ENCODE data around the gene UCN2.

The UCN2 gene

GRCh38 chr3:48563382-48563918, at the start of gene UCN2:
UCN2 (minus strand) TSS chr3:48563781; CDS start chr3:48563124, 657 bp downstream.
- DNase-seq (ENCODE audit: low spot score in 2 of 2) (no peak), ATAC-seq (replicated peaks; ENCODE audit: extremely low read depth, poor library complexity, severe bottlenecking) (no peak)
- H3K4me1 Mint-ChIP-seq, result peaks cover 21% of the 10 kb centered on the region
- H3K9me3 Mint-ChIP-seq, result no peaks in the 10 kb centered on the region
- no peaks in the 10 kb centered on the region for H3K36me3 Mint-ChIP-seq (ENCODE audit: insufficient read depth)
- H3K27ac Mint-ChIP-seq (ENCODE audit: low read depth), result peak within 1 kb of the TSS; percentile 32
- no peak within 1 kb of the TSS for H3K4me3 Mint-ChIP-seq
- H3K27me3 Mint-ChIP-seq, result peaks cover 10% of the 10 kb centered on the region

- no peak for DNase-seq (ENCODE audit: low spot score in 2 of 2)
- H3K27me3 Mint-ChIP-seq, result no peaks in the 10 kb centered on the region
- no peak overlapping the region for H3K27ac Mint-ChIP-seq (ENCODE audit: low read depth)
Measured at GRCh38 chr3:48612309-48612708, 48.7 kb upstream of the UCN2 start.

DNA sequence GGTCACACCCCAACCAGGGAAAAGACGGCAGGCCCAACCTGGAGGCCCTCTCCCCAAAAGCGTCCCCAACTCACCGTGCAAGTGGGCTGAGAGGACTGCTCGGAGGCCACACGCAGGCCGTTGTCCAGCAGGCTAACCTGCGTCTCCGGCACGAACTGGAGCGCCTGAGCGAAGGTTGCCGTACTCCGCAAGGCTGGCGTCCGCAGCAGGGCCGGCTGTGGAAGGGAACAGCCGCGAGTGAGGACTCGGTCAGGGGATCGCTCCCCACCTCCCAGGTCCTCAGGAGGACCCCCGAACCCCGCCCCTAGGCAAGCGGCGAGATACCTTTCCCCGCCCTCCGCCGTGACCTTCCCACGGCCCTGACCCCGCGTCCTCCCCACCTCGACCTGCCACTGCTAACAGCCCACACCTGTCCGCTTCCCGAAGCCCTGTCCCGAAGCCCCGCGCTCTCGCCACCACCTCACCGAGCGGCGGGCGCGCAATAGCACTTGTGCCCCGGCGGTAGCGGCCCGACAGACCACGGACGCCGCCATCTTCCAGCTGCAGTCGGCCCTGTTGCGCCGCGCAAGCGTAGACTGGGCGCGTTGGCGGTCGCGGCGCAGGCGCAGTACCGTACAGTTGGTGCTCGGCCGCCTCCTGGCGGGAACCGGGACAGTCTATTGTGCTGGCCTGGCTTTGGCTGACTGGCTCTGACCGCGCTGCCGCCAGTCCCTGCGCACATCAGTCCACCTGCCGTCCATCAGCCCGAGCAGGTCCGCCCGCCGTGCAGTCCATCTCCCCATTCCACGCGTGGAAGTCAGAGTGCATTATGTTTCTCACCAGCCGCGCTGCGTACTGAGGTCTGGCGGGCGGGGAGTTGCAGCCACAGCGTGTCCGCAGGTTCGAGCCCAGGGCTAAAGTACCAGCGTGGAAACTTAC, 45.8 kb upstream of the UCN2 start, which contains the start of gene UQCRC1:
UQCRC1 (minus strand) TSS at position 559 of the 918 bp plus-strand sequence; CDS start at position 533, 26 bp downstream.
- ATAC-seq (replicated peaks; ENCODE audit: extremely low read depth, poor library complexity, severe bottlenecking) (peak; percentile 99), DNase-seq (ENCODE audit: low spot score in 2 of 2) (peak; percentile 84 to 88)
- Mint-ChIP-seq H3K36me3 (ENCODE audit: insufficient read depth) (peaks cover 22% of the 10 kb centered on the region), H3K27me3 (no peaks in the 10 kb centered on the region), H3K9me3 (no peaks in the 10 kb centered on the region), H3K4me1 (peaks cover 13% of the 10 kb centered on the region), H3K4me3 (peak within 1 kb of the TSS; percentile 99), H3K27ac (ENCODE audit: low read depth) (peak within 1 kb of the TSS; percentile 97)

More at GRCh38 chr3:48612309-48612708, 48.7 kb upstream of the UCN2 start:
- Mint-ChIP-seq H3K9me3 (no peaks in the 10 kb centered on the region), H3K4me3 (no peak overlapping the region), H3K36me3 (ENCODE audit: insufficient read depth) (peaks cover 13% of the 10 kb centered on the region), H3K4me1 (peaks cover 13% of the 10 kb centered on the region)
- ATAC-seq (replicated peaks; ENCODE audit: extremely low read depth, poor library complexity, severe bottlenecking), result no peak

- no peak for DNase-seq (ENCODE audit: low spot score in 2 of 2)
Measured at GRCh38 chr3:48607519-48607918, 43.9 kb upstream of the UCN2 start.

GRCh38 chr3:48601622-48601994, 38.0 kb upstream of the UCN2 start:
- H3K36me3 Mint-ChIP-seq (ENCODE audit: insufficient read depth), result peaks cover 49% of the 10 kb centered on the region
- ATAC-seq (replicated peaks; ENCODE audit: extremely low read depth, poor library complexity, severe bottlenecking) (no peak), DNase-seq (ENCODE audit: low spot score in 2 of 2) (no peak)
- H3K27ac Mint-ChIP-seq (ENCODE audit: low read depth), result no peak overlapping the region
- no peak overlapping the region for H3K4me3 Mint-ChIP-seq
- no peaks in the 10 kb centered on the region for H3K27me3 Mint-ChIP-seq
- peaks cover 7% of the 10 kb centered on the region for H3K4me1 Mint-ChIP-seq
- no peaks in the 10 kb centered on the region for H3K9me3 Mint-ChIP-seq

More at GRCh38 chr3:48607519-48607918, 43.9 kb upstream of the UCN2 start:
- Mint-ChIP-seq H3K9me3 (no peaks in the 10 kb centered on the region), H3K27ac (ENCODE audit: low read depth) (no peak overlapping the region), H3K4me3 (no peak overlapping the region), H3K4me1 (peaks cover 20% of the 10 kb centered on the region), H3K36me3 (ENCODE audit: insufficient read depth) (peaks cover 38% of the 10 kb centered on the region), H3K27me3 (no peaks in the 10 kb centered on the region)
- ATAC-seq (replicated peaks; ENCODE audit: extremely low read depth, poor library complexity, severe bottlenecking), result no peak

GRCh38 chr3:48600711-48601621, 37.4 kb upstream of the UCN2 start:
- DNase-seq (ENCODE audit: low spot score in 2 of 2), result no peak
- Mint-ChIP-seq H3K4me1 (peaks cover 7% of the 10 kb centered on the region), H3K9me3 (no peaks in the 10 kb centered on the region), H3K27me3 (no peaks in the 10 kb centered on the region), H3K27ac (ENCODE audit: low read depth) (no peak overlapping the region), H3K36me3 (ENCODE audit: insufficient read depth) (peaks cover 44% of the 10 kb centered on the region), H3K4me3 (no peak overlapping the region)
- no peak for ATAC-seq (replicated peaks; ENCODE audit: extremely low read depth, poor library complexity, severe bottlenecking)

DNA sequence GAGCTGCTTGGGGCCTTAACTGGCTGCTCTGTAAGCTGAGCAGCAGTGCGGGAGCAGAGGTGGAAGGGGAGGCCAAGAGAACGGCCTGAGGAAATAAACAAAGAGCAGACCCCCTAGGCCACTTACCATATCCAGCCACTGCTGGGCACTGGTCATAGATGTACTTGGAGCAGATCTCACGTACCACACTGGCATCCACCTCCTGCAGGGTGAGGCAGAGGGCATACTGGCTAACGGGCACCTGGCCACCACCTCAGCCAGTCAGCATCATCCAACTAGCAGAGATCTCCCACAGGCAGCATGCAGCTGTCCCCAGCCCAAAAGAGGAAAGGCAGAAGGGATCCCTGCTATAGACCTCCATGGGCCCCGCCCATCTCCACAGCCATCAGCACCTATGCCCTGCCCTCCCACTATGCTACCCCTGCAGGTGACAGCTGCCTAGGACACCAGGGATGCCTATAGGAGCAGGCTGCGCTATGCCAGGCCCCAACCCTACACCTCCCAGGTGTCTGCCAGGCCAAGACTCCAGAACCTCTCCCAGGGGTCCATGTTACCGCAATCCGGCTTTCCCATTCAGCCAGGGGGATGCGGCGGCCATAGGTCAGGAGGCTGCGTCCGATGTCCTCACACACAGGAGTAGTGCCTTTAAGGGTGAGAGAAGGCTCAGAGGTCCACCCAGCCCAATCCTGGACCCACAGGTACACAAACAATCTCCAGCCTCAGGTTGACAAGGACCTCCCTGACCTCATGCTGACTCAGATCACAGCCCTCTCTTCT, 36.1 kb upstream of the UCN2 start:
- Mint-ChIP-seq H3K9me3 (no peaks in the 10 kb centered on the region), H3K4me1 (peaks cover 7% of the 10 kb centered on the region), H3K4me3 (no peak overlapping the region), H3K27ac (ENCODE audit: low read depth) (peak overlapping the region; percentile 29), H3K36me3 (ENCODE audit: insufficient read depth) (peaks cover 42% of the 10 kb centered on the region), H3K27me3 (peaks cover 1% of the 10 kb centered on the region)
- DNase-seq (ENCODE audit: low spot score in 2 of 2) (no peak), ATAC-seq (replicated peaks; ENCODE audit: extremely low read depth, poor library complexity, severe bottlenecking) (no peak)

GRCh38 chr3:48599077-48599501, 35.5 kb upstream of the UCN2 start:
- peak overlapping the region; percentile 29 for H3K27ac Mint-ChIP-seq (ENCODE audit: low read depth)
- DNase-seq (ENCODE audit: low spot score in 2 of 2) (no peak), ATAC-seq (replicated peaks; ENCODE audit: extremely low read depth, poor library complexity, severe bottlenecking) (no peak)
- no peak overlapping the region for H3K4me3 Mint-ChIP-seq
- peaks cover 37% of the 10 kb centered on the region for H3K36me3 Mint-ChIP-seq (ENCODE audit: insufficient read depth)
- peaks cover 8% of the 10 kb centered on the region for H3K27me3 Mint-ChIP-seq
- H3K9me3 Mint-ChIP-seq, result no peaks in the 10 kb centered on the region
- peaks cover 11% of the 10 kb centered on the region for H3K4me1 Mint-ChIP-seq

- Mint-ChIP-seq H3K27me3 (peaks cover 13% of the 10 kb centered on the region), H3K4me1 (peaks cover 11% of the 10 kb centered on the region), H3K9me3 (no peaks in the 10 kb centered on the region), H3K27ac (ENCODE audit: low read depth) (peak overlapping the region; percentile 29), H3K4me3 (no peak overlapping the region), H3K36me3 (ENCODE audit: insufficient read depth) (peaks cover 31% of the 10 kb centered on the region)
- ATAC-seq (replicated peaks; ENCODE audit: extremely low read depth, poor library complexity, severe bottlenecking) (no peak), DNase-seq (ENCODE audit: low spot score in 2 of 2) (no peak)
Measured at GRCh38 chr3:48598323-48599076, 34.9 kb upstream of the UCN2 start.

DNA sequence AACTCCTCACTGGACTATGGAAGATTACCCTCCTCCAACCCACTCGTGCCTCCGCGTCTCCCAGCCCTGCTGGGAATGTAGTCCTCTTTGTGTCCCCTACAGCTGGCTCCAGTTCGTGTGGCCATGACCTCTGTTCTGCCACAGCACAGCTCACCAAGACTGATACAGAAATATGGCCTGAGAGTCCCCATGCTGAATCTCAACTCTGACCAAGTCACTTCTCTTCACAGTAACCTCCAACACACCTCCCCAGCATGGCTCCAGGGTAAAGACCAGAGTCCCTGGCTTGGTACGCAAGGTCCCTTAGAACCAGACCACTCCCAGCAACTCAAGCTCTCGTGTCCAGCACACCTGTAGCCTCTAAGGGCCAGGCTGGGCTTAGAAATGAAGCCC, 33.8 kb upstream of the UCN2 start:
- no peaks in the 10 kb centered on the region for H3K9me3 Mint-ChIP-seq
- H3K4me1 Mint-ChIP-seq, result peaks cover 4% of the 10 kb centered on the region
- H3K4me3 Mint-ChIP-seq, result no peak overlapping the region
- H3K36me3 Mint-ChIP-seq (ENCODE audit: insufficient read depth), result peaks cover 23% of the 10 kb centered on the region
- peaks cover 24% of the 10 kb centered on the region for H3K27me3 Mint-ChIP-seq
- DNase-seq (ENCODE audit: low spot score in 2 of 2) (no peak), ATAC-seq (replicated peaks; ENCODE audit: extremely low read depth, poor library complexity, severe bottlenecking) (no peak)
- H3K27ac Mint-ChIP-seq (ENCODE audit: low read depth), result no peak overlapping the region

DNA sequence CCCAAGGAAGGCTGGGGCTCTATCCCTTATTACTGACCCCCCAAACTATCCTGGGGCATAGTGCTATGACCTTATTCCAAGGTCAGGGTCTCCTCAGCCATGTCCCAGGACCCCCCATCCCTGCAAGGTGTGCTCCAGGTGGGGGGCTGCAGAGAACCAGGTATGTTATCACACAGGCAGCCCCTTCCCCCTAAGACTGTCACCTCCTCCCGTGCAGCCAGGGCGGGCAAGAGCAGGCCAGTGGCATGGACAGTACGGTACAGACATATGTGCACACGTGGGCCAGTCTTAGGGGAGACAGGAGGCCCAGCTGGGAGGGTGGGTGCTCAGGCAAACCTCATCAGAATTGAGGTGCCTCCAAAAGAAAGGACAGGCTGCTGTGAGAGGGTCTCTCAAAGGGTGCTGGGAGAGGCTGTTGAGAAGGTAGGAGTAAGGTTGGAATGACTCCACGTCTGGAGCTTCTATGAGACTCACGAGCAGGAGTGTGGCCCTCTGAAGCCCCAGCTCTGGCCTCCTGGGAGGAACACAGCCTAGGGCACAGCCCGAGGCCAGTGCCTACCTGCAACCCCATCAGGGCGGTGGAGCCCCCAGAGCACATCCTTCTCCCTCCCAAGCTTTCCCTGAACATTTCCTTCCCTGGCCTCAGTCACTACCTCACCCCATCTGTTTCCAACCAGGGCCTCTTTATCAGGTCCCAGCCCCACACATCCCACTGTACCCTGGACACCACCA, 33.3 kb upstream of the UCN2 start:
- no peak for ATAC-seq (replicated peaks; ENCODE audit: extremely low read depth, poor library complexity, severe bottlenecking)
- no peaks in the 10 kb centered on the region for H3K9me3 Mint-ChIP-seq
- peak overlapping the region; percentile 7 for H3K27ac Mint-ChIP-seq (ENCODE audit: low read depth)
- no peak overlapping the region for H3K4me3 Mint-ChIP-seq
- peaks cover 19% of the 10 kb centered on the region for H3K36me3 Mint-ChIP-seq (ENCODE audit: insufficient read depth)
- DNase-seq (ENCODE audit: low spot score in 2 of 2), result no peak
- peaks cover 4% of the 10 kb centered on the region for H3K4me1 Mint-ChIP-seq
- H3K27me3 Mint-ChIP-seq, result peaks cover 25% of the 10 kb centered on the region
